ENCODE data around the gene CHRNA4.

DNA sequence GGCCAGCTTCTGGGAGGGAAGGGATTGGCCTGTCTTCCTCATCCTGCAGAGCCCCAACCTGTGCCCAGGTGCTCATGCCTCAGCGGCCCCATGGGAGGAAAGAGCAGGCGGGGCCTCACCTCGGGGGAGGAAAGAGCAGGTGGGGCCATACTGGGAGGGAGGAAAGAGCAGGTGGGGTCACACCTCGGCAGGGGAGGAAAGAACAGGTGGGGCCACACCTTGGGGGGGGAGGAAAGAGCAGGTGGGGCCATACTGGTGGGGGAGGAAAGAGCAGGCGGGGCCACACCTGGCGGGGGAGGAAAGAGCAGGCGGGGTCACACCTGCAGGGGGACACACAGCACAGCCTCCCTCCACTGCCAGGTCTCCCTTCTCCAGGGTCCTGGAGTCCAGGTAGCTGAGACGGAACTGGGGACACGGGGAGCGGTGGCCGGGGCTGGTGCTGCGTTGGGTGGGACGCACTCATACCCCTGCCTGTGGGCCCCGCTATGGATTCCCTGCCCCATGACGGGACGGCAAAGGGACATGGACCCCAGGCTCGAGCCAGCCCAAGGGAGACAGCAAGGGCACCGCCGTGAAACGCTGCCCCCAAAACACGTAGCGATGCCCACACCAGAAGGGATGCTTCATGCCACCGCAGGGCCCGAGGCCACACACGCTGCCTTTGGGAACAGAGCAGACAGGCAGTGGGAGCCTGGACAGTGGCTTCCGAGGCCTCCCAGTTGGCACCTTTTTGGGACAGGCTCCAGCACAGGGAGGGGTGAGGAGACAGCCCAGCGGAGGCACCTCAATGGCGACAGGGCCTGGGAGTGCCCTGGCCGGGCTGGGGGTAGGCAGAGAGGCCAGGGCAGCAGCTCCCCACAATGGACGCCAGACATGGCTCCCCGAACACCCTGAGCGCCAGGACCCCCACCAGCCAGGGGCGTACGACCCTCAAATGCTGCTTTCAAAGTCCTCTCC is 43.3 kb upstream of the CHRNA4 start:
- TF ChIP-seq SUZ12 (IDR thresholded peaks at IDR 0.05), result no peak
- TF ChIP-seq, protein P1, sequence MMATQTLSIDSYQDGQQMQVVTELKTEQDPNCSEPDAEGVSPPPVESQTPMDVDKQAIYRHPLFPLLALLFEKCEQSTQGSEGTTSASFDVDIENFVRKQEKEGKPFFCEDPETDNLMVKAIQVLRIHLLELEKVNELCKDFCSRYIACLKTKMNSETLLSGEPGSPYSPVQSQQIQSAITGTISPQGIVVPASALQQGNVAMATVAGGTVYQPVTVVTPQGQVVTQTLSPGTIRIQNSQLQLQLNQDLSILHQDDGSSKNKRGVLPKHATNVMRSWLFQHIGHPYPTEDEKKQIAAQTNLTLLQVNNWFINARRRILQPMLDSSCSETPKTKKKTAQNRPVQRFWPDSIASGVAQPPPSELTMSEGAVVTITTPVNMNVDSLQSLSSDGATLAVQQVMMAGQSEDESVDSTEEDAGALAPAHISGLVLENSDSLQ (IDR thresholded peaks at IDR 0.05), result no peak
- TF ChIP-seq LEF1 (IDR thresholded peaks at IDR 0.05; ENCODE audit: borderline replicate concordance), result no peak
- no peak for TF ChIP-seq BHLHE40 (IDR thresholded peaks at IDR 0.05; ENCODE audit: borderline replicate concordance)
- TF ChIP-seq SP1 (IDR thresholded peaks at IDR 0.05), result no peak
- no peak for TF ChIP-seq HDGF (IDR thresholded peaks at IDR 0.05; ENCODE audit: borderline replicate concordance)
- no peak for TF ChIP-seq ELF4 (IDR thresholded peaks at IDR 0.05)
- no peak for TF ChIP-seq ZNF384 (IDR thresholded peaks at IDR 0.05)
- no peak for TF ChIP-seq NFRKB (IDR thresholded peaks at IDR 0.05)
- TF ChIP-seq ARNT (IDR thresholded peaks at IDR 0.05), result no peak
- TF ChIP-seq FOXA1 (IDR thresholded peaks at IDR 0.05), result no peak
- no peak for TF ChIP-seq L3MBTL2 (conservative IDR thresholded peaks at IDR 0.05)
- no peak for TF ChIP-seq FOXM1 (IDR thresholded peaks at IDR 0.05; ENCODE audit: borderline replicate concordance)
- TF ChIP-seq FOXK2 (IDR thresholded peaks at IDR 0.05), result no peak
